AG08396 (cell line): ENCODE data around the gene GRIP1.
"Not testable (repeated sequence)": the region's sequence is repeated elsewhere in the genome, so short reads cannot be mapped to it uniquely, and the experiment has no call there.

Source experiments
- DNase-seq: peaks from one replicate; pipeline ENCODE4 v3.0.0; 2012; ENCODE audit warnings: low spot score, mixed read lengths

GRIP1 gene

DNA sequence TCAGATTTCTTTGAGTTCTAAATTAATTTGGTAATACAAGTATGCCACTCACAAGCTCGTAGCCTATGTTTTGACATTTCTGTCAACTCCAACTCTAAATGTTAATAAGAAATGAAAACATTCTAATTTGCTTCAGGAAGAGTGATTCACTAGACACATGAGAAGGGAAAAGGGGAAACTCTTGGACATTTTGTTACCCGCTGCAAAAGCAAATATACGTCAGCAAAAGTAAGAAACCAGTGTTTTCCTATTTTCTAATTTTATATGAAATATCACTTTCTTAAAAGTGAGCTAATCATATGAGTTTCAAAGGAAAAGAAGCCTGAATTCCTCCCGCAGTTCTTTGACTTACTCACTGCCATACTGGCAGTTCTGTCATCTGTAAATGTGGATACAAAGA lies 162.3 kb downstream of the GRIP1 start:
- no peak for DNase-seq

DNA sequence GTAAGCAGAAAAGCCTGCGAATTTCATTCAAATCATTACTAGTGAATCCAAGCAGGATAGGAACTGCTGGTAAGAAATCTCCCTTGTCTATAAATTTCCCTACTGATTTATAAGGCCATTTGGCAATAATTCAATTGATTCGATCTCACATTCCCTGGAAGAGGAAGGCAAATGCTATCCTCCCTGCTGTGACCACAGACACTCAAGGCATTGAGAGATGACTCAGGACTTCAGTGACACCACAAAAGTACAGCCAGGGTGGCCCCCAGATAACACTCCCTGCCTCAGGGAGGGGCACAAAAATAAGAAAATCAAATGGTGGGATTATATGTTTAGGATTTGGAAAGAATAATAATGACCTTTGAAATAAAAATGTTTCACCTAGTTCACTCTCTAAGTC lies 162.7 kb downstream of the GRIP1 start:
- DNase-seq = no peak

- no peak for DNase-seq
Observed at GRCh38 chr12:66514581-66514980, 164.3 kb downstream of the GRIP1 start.

GRCh38 chr12:66508025-66508424 lies 170.9 kb downstream of the GRIP1 start:
- DNase-seq = no peak

GRCh38 chr12:66503746-66504145 lies 175.1 kb downstream of the GRIP1 start:
- no peak for DNase-seq

GRCh38 chr12:66502911-66503310 lies 176.0 kb downstream of the GRIP1 start:
- DNase-seq = no peak

DNA sequence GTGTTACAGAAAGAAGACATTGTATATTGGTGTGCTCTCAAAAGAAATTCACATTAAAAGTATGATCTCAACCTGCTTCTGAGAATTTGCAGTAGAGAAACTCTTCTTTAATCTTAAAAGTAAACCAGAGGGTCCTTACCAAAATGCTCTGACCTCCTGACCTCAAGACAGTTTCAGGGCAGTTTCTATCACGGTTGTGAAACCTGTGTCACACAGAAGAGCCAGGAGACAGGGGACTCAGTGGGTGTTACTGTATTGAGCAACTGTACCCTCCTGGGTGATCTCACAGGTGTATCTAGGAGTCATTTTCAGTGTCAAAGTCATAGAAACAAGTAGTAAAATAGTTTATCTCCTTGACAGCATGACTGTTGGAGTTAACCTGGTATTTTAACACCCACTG lies 178.0 kb downstream of the GRIP1 start:
- no peak for DNase-seq

DNA sequence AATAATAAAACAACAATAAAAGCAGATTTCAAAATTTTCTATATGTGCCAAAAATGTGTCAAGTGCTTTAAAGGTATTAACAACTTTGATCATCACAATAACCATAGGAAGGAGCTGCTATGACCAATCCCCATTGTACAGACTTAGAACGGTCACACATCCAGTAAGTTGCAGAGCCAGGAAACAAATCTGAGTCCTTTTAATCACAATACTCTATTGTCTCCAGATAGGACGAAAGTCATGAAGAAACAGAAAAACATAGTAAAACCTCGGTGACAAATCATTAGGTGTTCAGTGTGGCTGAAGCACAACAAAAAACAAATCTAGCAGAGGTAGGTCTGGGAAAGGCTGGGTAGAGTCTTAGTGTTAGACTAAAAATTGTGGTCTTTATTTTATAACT lies 178.8 kb downstream of the GRIP1 start:
- no peak for DNase-seq

- DNase-seq = no peak
Observed at GRCh38 chr12:66499000-66499399, 179.9 kb downstream of the GRIP1 start.

- not testable (repeated sequence) for DNase-seq
Observed at GRCh38 chr12:66498059-66498458, 180.8 kb downstream of the GRIP1 start.

DNA sequence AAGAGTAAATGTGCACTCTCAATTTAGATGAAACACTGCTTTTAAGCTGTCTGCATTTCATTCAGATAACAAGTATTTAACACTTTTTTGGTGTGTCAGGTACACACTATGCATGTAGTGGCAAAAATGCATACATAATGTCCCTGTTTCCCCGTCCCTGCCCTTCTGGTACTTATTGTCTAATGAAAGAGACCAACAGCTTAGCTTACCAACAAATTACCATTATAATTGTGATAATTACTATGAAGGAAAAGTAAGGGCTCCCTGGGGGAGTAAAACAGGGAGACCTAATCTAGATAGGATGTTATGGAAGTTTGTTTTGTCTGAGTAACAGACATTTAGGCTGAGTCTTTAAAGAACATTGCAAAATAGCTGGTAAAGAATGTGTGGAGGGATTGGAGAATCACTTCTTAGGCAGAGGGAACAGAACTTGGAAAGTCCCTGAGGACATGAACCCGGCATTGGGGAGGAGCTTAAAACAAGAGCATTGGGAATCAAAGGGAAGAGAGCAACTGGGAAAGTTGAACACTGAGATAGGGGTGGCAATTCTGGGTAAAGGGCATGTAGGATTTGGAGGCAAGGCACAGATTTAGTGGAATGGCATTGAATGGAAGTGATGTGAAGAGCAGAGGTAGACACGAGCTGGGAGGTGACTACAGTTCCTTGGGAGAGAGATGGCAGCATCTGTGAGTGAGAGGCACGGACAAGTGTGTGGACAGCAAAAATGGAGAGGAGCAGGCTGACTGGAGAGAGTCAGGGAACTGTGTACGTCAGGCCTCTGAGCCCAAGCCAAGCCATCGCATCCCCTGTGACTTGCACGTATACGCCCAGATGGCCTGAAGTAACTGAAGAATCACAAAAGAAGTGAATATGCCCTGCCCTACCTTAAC lies 181.6 kb downstream of the GRIP1 start:
- DNase-seq = no peak

GRCh38 chr12:66496595-66496994 lies 182.3 kb downstream of the GRIP1 start:
- no peak for DNase-seq

DNA sequence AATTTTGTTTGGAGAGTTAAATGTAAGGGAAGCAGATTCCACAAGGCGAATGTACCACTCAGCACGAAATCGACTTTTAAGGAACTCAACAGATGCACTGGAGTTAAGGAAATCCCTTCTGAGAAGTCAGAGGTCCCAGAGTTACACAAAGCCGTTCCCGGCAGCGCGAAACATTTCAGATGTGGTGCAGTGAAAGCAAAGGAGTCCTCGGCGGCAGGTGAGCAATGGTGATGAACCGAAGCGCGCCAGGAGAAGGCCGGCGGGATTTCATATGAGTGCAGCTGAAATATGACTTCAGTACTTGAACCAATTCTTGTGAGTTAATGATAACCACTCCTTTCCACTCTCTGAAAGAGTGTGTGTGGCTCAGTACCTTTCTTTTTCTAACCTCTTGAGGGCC lies 183.2 kb downstream of the GRIP1 start:
- no peak for DNase-seq

DNA sequence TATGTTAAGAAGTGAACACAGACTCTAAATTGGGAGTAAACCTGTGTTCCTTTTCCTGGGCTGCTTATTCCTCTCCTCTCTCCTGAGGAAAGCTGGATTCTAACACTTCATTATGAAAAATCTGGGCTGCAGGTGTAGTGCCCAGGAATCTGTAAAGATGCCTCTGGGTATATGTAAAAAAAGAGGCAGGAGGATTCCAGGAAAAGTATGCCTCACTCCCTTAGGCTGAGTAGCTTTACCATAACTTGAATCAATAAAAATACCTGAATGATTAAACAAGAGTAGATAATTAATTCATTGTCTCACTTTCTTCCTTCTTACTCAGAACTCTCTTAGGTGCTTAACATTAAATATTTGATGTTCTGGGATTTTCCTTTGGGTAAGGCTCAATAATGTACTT lies 185.1 kb downstream of the GRIP1 start:
- no peak for DNase-seq

DNA sequence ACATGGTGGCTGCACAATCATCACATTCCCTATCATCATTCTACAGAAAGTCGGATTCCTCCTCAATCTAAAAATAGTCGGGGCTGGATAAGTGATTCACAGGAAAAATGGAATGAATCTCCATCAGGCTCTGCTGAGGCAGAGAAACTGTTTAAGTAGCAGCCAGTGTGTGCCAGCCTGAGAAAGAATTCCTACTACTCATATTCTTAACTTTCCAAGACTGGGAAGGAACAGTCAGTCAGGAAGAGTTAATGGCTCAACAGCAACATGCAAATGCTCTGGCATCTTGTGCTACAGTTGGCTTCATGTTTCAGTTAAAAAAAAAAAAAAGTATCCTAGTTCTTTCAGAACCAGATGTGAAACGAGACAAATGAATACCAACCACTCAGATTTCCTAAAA lies 187.0 kb downstream of the GRIP1 start:
- DNase-seq = no peak

DNA sequence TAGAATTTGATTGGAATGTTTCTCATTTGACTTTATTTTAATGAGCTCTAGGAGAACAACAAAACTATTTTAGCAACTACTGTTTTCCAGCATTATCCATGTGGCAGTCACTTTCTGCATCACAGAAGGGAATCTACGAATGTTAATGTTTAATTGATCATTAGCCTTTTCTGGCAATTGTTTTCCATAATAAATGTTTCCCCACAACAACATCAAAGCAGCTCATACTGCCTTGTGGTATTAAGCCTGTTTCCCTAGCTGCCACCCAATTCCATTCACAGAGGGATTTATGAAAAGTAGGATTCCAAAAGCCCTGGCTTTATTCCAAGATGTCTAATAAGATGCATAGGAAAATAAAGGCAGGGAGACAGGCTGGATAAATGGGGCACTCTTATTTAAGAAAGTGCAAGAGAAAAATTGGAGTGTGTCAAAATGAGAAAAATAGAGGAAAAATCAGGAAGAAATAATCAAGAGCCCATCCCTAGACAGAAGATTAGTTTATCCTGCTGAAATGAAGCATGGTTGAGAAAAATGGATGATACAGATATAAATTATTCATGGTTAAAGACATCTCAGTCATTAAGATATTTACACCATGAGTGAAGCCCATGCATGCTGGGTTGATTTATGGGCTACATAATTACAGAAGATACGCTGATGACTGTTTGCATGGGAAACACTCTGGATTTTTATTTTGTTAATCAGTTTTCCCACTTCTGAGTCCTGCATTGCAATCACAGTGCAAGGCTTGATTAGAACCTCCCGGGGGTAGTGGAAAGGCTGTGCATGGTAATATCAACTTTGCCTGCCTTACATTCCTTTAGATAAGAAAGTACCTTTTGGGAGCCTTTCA lies 196.3 kb downstream of the GRIP1 start:
- DNase-seq = no peak

- DNase-seq = peak; percentile 4
Observed at GRCh38 chr12:66467932-66468331, 210.9 kb downstream of the GRIP1 start.

DNA sequence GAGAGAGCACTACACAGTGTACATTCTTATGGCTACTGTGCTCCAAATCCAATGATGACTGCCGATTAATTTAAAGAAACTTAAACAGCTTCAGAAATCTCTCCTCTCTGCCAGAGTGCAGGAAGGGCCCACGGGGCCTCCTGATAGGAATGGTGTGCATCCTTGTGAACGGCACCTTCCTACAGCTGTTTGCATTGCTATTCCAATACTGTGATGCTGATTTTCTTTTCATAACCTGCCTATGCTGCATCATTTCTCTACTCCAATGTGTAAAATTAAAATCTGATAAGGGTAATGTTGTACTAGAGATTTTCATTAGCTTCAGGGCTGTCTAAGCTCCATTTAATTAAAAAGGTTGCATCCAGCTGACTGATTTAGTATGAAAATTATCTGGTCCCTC lies 217.5 kb downstream of the GRIP1 start:
- no peak for DNase-seq

- no peak for DNase-seq
Observed at GRCh38 chr12:66459944-66460482, 218.9 kb downstream of the GRIP1 start.

DNA sequence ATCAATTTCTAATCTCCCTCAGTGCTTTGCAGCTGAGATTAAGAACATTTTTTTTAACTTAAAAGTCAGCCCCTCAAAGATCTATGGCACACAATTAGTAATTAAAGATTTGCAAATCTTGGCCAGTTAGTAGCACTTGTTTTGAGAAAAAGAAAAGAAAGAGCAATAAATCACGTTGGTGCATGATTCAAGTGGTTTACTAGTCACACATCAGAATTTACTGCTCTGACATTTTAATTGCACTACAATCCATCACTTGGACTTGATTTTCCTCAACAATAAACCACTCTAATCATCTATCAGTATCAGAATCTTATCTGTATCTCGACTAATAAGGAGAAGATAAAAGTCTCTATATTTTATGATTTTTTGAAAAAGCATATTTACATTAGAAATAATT lies 222.3 kb downstream of the GRIP1 start:
- no peak for DNase-seq

DNA sequence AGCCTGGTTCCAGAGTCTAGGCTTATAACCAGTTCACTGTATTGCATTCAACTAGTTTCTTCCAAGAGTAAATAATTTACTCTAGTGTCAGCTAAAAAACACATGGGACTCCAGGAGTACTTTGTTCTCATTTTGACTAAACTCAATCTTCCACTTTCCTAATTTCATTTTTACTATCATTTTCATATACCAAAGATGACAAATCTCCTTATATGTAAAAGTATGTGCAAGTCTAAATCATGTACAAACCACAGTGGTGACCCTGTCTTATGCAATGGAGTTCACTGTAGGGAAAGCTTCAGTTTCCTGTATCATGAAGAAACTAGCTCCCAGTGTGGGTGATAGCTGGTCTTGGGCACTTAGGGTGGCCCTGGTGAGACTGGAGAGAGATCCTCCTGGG lies 225.0 kb downstream of the GRIP1 start:
- no peak for DNase-seq

- DNase-seq = no peak
Observed at GRCh38 chr12:66453120-66453519, 225.8 kb downstream of the GRIP1 start.

DNA sequence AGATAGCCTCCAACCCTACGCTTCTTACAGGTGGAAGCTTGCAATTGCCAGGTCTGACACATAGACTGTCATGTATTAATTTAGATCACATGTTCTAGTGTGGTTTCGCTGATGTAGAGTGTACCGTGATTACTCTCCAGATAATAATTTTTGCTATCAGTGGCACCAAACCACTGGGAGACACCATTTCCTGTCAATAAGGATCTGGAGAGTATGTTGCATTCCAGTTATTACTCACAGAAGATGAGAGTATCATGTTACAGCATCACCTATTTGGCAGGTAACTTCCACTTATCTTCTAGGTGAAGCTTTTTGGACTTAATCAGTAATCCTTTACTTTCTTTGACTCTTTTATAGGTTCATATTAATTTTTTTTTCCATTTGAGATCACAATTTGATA lies 229.3 kb downstream of the GRIP1 start:
- no peak for DNase-seq
